HG03575 (cell line): ENCODE measurements around the gene PTX3.

ENCODE experiments used
- ATAC-seq: cut with Tn5 transposase; IDR thresholded peaks from one replicate; pipeline ENCODE4 v1.9.1; 2021; ENCODE audit not compliant: unreplicated experiment, insufficient number of reproducible peaks, low FRiP score; ENCODE audit errors: extremely low read depth

PTX3 gene

GRCh38 chr3:157436583-157437291 is at the start of gene PTX3:
Gene PTX3 (plus strand): TSS chr3:157436850. CDS start chr3:157436934, 84 bp downstream.
- ATAC-seq, result no peak

- ATAC-seq, result no peak
Measured at GRCh38 chr3:157387708-157388435, 48.8 kb upstream of the PTX3 start.

GRCh38 chr3:157388976-157389375 is 47.7 kb upstream of the PTX3 start:
- ATAC-seq, result no peak

- ATAC-seq, result no peak
Measured at GRCh38 chr3:157390713-157391515, 45.7 kb upstream of the PTX3 start.

GRCh38 chr3:157392104-157392503 is 44.5 kb upstream of the PTX3 start:
- ATAC-seq, result no peak

GRCh38 chr3:157393113-157393512 is 43.5 kb upstream of the PTX3 start:
- ATAC-seq, result no peak

GRCh38 chr3:157394411-157394810 is 42.2 kb upstream of the PTX3 start:
- no peak for ATAC-seq

- ATAC-seq, result no peak
Measured at GRCh38 chr3:157398598-157398997, 38.1 kb upstream of the PTX3 start.

- ATAC-seq, result no peak
Measured at GRCh38 chr3:157404381-157404780, 32.3 kb upstream of the PTX3 start.

GRCh38 chr3:157405457-157405856 is 31.2 kb upstream of the PTX3 start:
- no peak for ATAC-seq

- no peak for ATAC-seq
Measured at GRCh38 chr3:157406394-157406793, 30.3 kb upstream of the PTX3 start.

GRCh38 chr3:157407769-157408168 is 28.9 kb upstream of the PTX3 start:
- no peak for ATAC-seq

GRCh38 chr3:157408499-157409149 is 28.0 kb upstream of the PTX3 start:
- no peak for ATAC-seq

GRCh38 chr3:157409516-157409915 is 27.1 kb upstream of the PTX3 start:
- no peak for ATAC-seq

GRCh38 chr3:157410945-157411344 is 25.7 kb upstream of the PTX3 start:
- no peak for ATAC-seq

GRCh38 chr3:157412323-157412855 is 24.3 kb upstream of the PTX3 start:
- no peak for ATAC-seq

- no peak for ATAC-seq
Measured at GRCh38 chr3:157414861-157415260, 21.8 kb upstream of the PTX3 start.

GRCh38 chr3:157416347-157417087 is 20.1 kb upstream of the PTX3 start:
- ATAC-seq, result no peak
